ENCODE data around the gene KRT3.

KRT3 gene

DNA sequence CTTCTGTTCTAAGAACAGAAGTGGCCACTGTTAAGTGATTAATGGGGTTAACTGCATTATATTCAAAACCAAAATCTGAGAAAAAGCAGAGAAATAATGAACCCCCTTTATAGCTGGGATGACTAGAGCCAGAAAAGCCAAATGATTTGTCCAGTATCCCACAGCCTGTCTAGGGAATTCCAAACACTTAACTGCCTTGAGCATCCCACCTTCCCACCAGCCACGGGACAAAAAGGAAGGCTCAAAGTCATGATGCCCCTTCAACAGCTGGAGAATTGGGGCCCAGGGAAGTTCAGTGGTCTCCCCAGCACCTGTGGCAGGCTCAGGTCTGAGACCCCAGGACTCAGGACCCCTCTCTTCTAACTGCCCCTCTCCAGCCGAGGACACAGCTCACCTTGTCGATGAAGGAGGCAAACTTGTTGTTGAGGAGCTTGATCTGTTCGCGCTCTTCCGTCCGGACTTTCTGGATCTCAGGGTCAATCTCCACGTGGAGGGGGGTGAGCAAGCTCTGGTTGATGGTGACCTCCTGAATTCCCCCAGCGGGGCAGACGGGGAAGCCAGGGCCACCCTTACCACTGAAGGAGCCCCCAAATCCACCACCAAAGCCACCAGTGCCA lies 17.4 kb upstream of the KRT3 start:
- DNase-seq: no peak

DNA sequence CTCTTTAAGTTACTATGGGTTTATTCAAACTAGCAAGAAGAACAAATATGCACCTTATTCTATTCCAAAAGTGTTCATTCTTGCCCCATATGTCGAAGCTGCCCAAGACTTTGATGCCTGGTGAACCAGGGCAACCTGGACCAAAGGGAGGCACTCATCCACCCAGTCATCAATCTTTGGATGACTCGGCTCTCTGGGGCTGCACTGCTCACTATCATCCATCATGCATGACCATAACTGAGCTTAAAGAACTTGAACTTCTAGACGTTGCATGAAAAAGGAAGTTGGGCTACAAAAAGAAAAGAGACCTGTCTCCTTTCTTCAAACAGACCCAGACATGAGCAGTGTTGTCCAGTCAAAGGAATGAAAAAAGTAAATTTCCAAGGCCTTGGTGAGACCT lies 16.8 kb upstream of the KRT3 start:
- no peak for DNase-seq

DNA sequence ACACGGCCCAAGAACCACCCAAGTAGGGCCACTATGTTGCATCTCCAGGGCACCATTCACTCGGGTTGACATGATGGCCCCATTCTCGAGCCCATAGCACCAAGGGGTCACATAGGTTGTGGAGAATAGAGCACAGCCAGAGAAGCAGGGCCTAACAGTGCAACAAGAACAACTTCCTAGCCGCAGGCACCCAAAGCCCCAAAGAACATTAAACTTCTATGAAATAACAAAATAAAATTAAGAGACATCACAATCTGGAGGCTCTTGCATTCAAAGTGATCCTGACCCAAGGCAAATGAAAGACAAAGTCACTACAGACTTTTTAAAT lies 16.1 kb upstream of the KRT3 start:
- no peak for DNase-seq

DNA sequence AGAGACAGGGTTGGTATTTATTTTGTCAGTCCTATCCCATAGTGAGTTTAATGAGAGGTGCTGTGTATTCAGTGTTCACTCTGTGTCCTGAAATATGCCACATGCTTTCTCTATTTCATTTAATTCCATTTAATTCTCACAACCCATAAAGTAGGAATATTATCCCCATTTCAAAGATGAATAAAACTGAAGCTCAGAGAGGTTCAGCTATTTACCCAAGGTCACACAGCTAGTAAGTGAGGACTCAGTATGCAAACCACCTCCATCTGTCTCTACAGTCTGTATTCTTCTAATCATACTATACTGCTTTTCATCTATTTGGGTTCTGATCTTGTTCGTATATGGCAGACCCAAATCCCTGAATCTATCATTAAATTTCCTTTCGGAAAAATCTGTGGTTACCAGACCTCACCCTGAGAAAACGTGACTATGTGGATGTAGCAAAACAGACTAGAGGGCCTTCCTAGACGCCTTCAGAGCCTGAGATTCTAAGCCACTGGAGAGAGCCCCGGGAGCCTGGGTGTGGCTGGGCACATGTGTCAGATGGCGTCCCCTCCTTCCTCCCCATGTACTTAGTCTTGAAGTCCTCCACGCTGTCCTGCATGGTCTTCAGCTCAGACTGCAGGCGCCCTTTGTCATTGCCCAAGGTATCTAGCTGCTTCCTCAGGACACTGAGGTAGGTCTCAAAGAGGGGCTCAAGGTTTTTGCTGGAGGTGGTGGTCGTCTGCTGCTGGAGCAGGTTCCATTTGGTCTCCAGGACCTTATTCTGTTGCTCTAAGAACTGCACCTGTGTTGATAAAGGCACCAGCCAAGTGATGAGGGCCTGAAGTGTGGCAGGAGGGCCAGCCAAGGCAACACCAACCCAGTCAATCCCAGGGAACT lies 15.5 kb upstream of the KRT3 start:
- DNase-seq: no peak

DNA sequence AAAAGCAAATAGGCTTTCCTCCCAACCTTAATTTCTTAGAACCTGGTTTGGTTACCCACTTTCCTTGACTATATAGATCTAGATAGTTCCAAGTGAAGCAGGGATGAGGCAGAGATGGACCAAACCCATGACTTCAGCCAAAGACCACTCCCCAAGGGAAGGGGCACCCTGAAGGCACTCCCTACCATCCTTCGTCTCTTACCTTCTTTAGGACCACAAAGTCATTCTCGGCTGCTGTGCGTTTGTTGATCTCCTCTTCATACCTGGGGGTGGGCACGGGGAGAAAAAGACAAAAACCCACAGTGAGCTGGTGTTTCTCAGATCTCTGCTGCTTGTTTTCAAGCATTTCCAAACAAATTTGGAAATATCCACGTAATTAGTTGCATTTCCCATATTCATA lies 14.6 kb upstream of the KRT3 start:
- no peak for DNase-seq

DNA sequence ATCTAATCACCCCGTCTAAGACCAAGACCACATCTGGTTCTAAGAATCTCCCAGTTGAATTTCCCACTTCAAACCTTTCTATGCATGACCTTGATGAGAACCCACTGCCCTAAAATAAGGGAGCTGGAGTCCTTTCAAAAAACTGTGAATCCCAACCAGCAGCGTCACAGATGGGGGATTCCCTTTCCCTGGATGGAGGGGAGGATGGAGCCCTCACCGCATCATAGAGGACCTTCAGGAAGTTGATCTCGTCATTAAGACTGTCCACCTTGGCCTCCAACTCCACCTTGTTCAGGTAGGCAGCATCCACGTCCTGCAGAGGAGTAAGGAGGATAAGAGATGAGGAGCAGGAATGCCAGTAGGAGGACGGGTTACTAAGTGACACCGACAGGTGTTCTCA lies 13.2 kb upstream of the KRT3 start:
- no peak for DNase-seq

DNA sequence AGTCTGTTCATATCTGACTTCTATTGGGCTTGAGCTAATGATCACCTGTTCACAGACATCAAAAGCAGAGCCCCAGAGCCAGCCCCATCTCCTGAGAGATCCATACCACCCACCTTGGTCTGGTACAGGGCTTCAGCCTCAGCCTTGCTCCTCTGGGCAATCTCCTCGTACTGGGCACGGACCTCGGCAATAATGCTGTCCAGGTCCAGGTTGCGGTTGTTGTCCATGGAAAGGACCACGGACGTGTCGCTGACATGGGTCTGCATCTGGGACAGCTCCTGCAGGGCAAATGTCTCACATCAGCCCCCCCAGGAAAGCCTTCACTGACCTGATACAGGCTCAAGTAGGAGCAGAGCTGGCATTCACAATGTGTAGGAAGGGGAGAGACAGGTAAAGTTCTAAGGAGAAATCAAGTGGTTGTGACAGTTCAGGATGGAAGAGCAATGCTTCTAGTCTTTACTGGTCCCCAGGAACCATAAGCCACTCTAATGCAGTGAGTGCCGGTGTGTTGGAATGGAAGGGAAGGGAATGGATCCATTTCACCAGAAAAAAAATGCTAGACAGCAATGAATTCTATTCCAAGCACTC lies 12.8 kb upstream of the KRT3 start:
- DNase-seq: no peak

DNA sequence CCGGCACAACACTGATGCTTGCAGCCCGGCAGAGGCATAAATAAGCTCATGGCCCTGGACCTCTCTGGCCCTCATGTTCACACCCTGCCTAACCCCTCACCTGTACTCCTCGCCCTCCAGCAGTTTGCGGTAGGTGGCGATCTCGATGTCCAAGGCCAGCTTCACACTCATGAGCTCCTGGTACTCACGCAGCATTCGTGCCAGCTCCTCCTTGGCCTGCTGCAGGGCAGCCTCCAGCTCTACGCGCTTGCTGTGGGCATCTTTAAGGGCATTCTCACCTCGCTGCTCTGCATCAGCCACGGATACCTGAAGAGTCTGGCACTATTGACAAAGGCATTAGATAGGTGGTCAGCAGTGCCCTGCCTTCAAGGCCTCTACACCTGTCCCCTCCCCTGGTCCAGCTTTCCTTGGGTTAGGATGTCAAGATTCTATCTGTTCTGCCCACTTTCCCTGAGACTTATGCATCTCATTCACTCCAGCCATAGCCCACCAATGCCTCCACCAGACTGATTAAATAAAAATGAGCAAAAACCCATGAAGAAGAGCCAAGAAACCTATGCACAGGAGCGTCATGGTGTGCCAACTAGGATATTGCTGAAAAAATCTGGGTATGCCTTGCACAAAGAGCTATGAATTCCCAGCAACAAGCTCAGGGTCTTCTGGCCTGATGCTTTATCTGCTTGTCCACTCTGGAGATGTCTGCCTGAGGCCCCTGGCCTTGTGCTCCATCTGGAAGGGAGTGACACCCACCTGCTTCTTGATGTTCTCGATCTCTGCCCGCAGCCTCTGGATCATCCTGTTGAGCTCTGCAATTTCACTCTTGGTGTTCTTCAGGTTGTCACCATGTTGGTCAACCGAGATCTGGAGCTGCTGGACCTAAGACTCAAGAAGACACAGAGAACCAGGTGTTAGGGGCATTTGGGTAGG lies 11.9 kb upstream of the KRT3 start:
- no peak for DNase-seq

DNA sequence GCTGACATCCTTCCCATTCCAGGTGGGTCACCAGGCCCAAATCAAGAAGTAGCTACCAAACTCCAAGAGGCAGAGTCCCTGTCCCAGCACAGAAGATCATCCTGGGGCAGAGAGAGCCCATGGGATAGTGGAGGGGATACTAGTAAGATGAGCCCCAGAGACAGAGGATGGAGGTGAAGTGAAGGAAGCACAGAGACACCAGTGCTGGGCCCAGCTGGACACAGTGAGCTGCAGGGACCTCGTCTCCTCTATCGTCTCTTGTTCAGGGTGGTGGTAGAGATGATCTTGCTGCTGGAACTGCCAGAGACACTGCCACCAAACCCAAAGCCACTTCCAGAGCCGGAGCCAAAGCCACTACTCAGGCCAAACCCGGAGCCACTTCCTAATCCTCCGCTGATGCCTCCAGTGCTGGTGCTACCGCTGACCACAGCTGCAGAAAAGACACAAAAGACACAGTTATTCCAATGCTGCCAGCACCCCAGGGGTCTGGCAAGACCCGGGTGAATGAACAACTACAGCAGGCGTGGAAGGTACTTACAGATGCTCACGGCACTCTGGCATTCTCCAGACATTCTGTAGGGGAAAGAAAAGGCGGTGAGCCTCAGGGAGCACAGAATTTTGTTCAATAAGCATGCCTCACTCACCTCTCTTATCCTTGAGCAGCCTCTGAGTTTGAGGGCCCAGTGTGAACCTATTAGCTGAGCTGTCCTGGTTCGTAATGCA lies 11.1 kb upstream of the KRT3 start:
- no peak for DNase-seq

DNA sequence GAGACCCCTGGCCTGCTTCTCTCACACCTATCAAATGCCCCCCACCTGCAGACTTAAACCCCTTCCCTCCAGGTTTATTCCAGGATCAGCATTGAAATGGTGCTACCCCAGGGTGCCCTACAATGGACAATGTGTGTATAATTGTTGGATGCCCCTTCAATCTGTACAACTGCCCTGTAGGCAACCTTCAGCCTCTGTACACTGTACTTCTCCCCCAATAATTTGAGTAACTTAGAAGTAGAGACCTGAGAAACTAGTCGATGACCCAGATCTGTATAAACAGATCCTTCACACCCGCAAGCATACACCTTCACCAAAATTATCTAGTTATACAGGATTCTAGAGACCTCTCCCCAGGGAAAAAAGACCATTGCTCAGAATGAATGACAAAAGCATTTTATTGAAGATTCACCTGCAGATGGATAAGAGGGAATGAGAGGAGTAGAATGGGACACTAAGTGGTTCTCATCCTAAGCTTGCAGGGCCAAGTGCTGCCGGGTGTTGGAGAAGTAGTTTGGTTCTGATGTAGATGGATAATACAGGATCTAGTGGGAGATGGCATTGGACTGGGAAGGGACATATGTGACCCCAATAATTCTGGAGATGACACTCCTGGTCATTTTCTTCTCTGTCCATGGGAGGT lies 10.4 kb upstream of the KRT3 start:
- DNase-seq: no peak

DNA sequence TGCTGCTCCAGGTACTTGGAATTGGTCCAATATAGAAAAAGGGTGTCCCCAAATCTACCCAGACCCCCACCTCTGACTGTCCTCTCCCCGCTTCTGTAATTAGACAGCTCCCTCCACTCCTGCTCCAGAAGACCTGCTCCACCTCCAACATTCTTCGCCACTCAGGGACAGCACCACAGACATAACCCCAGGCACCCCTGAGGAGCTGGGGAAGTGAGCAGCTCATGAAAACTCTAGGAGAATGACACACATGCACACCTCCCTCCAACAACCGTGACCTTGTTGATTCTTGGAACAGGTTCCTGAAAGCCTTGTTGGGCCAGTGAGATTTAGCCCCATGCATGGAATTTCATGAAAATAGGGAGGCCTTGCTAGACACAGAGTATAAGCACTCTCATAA lies 9.8 kb upstream of the KRT3 start:
- no peak for DNase-seq

DNA sequence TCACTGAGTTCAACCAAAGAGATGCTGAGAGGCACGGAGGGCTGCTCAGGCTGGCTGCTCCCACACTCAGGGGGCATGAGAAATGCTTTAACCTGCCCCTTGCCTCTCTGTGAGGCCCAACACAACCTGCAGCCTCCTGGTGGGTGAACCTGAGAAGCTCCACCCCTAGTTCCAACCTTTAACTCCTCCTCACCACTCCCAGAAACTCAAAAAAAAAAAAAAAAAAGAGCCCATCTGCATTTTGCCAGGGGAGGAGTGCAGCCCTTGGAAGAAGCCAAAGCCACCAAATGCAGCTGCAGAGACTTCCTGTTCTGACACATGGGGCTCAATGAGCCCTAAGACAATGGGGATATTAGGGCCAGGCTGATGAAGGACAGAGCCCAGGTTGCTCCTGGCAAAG lies 9.1 kb upstream of the KRT3 start:
- DNase-seq: no peak

DNA sequence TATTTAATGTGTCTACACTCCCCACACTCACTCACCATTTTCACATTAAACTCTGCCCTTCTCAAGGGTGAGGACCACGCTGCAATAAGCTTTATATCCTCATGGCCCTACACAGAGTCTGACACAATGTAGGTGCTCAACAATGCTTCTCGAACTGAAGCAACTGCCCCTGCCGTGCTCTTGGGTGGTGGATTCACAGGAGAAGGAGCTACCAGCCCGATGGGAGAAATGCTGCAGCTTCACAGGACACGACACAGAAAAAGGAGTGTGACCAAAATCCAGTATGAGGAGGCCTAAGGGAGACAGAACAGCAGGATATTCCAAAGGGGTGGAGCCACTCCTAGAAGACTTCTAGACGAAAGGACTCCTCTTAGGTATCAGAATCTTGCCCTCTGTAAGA lies 6.5 kb upstream of the KRT3 start:
- DNase-seq: no peak

DNA sequence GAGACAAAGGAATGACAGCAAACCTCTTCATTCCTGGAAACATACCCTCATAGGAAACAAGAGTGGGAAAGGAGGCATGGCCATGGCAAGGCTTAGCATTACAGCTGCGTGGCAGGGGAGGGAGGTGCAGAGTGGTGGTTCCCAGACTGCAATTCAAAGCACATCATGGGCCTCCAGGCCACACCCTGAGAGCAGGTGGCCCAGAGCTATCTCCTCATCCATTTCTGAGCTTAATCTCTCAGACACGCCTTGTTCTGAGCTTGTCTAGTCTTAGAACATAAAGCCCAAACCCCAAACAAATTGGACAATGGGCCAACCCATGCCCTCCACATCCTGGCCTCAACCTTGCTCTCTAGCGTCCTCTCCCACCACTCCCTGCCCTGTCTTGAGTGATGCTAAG lies 5.9 kb upstream of the KRT3 start:
- no peak for DNase-seq

DNA sequence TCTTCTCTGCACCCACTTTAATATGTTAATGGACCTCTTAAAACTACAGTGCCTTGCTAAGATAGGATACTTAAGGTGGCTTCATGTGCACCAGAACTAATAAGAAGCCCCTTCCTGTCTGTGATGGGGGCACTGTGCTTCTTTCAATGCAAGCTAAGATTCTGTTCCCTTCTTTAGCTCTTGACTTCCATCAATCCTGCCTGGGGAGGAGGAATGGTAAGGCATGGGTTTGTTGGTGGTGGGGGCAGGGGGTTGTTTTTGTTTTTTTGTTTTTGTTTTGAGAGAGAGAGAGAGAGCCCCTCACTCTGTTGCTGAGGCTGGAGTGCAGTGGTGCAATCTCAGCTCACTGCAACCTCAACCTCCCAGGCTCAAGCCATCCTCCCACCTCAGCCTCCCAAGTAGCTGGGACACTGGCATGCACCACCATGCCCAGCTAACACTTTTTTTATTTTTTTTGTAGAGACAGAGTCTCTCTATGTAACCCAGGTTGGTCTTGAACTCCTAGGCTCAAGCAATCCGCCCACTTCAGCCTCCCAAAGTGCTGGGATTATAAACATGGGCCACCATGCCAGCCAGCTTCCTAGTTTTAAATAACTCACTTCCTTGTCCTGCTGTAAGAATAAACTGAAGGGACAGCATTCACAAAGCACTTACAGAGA lies 4.5 kb upstream of the KRT3 start:
- DNase-seq: no peak

DNA sequence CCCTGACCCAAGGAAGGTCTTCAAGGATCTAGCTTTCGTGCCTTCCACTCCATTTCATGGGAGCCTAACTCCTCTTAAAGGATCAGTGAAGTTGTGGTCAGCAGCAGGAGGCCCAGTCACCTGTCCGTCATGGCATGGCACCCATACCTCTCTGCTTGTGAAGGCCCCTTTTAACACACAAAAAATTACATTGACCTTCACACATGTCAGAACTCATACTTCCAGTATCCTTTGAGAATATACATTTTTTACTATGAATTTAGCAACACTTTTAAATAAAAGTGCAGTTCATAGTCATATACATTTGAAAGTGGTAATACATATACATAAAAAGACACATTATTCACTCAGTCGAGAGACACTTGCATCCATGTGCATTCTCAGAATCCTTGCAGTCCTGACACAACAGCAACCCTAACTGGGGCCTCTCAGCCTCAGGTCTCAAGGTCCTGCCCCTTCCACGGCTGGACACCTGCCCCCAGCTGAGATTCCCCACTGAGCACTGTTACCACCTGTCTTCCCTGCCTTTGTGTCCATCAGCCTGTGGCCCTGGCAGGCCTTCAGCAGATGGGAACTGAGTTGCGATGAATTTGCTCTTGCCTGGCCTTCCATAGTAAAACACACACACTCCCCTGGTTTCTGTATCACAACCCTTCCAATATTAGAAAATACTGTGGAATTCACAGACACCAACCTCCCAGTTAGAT lies 3.7 kb upstream of the KRT3 start:
- DNase-seq: no peak

DNA sequence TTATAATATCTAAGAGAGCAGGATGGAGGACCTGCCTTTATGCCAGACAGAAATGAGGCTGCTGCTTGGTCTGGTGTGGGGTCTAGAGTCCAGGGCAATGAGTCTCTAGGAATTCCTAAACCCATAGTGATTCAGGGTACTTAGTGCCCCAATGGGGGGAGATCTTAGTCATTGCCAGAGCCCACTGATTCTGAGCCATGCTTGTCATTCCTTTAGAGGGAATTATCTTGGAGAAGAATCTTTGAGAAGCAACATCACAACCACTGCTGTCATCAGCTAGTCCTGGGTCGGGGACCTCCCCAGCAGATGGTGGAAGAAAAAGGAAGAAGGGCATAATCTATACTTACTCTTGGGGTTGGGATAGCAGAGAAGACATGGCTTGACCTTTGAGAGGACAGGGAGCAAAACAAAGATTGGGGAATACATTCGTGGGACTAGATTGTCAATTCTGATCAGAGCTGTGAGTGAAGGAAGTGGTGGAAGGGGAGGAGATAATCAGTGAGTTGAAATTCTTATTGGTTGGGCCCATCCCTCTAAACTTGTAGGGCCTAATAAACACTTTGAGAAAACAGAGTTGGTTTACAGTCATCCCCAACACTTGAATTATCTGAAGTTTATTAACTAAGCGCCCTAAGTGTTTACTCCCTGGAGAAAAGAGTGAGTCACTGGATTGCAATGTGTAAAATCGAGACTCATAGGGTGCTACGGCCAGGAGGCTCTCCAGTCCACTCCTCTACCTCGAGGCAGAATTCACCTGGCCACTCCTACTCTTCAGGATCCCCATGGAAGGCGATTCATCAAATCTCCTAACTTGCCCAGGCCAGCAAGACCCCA lies 3.0 kb upstream of the KRT3 start:
- no peak for DNase-seq

DNA sequence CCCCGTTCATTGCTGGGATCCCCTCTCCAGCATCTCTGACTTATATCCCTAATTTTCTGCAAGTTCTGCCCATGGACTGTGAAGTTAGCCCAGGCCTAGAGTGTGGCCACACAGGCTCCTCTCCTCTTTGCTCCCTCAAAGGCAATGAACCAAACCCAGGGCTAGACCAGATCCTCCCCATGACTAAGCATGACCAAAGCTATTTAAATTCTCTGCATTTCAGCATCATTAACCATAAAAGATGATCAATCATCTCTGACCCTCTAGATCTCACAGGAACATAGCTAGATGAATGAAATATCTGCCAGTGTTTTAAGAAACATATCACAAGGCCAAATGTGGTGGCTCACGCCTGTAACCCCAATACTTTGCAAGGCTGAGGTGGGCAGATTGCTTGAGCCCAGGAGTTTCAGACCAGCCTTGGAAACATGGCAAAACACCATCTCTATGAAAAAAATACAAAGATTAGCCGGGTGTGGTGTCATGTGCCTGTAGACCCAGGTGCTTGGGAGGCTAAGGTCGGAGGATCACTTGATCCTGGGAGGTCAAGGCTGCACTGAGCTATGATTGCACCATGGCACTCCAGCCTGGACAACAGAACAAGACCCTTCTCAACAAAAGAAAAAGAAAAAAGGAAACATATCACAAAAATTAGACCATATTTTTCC lies 2.2 kb upstream of the KRT3 start:
- no peak for DNase-seq

DNA sequence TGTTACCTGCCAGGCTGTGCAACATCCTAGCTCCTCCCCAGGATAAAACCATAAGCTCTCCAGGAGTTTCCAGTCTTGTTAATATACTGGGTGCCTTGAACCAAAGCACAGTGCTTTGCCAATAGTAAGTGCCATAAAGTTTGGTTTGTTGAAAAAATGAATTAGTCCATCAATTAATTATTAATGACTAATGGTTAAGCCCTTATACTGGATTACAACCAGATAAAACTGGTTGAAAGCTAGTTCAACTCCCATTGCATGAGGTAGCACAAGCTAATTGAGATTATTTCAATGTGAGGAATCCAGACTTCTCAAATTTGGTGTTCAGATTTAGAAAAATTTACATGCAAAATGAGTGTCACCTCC lies 1.6 kb upstream of the KRT3 start:
- no peak for DNase-seq
